ENCODE measurements around the gene CLPSL2. TPM values are rescaled to one million over a fixed set of nuclear protein-coding genes. Genes with fewer than 3 reads are reported as not detected.

CLPSL2 gene
- total RNA-seq, 4 donors from 2014 or later = not detected

- no peaks in the 10 kb centered on the region for H3K27me3 ChIP-seq
- H3K4me1 ChIP-seq = peaks cover 79 to 93% (median 91%) of the 10 kb centered on the region in 4 donors
- in situ Hi-C loops (cut with MboI; ENCODE audit: low pct_ligation_motif_present in 1 of 4, low pct_unique_long_range_greater_than_20kb in 1 of 4, low sequenced_read_pairs in 3 of 4) = loop anchor here in 1 of 4 donors (25.0 kb wide), 1 partner anchor 392 kb away; the partner anchor contains the start of gene PPARD
- H3K36me3 ChIP-seq = no peaks in the 10 kb centered on the region
- intact Hi-C loops (cut with DNase I; ENCODE audit: low total_unique reads) = no loop called here
- DNase-seq = peak; percentile 65
- TF ChIP-seq CTCF (IDR thresholded peaks at IDR 0.05) = peak in 2 of 5 experiments; percentile 21 to 38
- TF ChIP-seq POLR2AphosphoS5 (IDR thresholded peaks at IDR 0.05) = peak; percentile 42 to 67 (median 54)
- TF ChIP-seq POLR2A (IDR thresholded peaks at IDR 0.05) = no peak
- TF ChIP-seq EP300 (IDR thresholded peaks at IDR 0.05; ENCODE audit: low read depth) = peak; percentile 64
- H3K9me3 ChIP-seq = no peaks in the 10 kb centered on the region
- H3K27ac ChIP-seq = peak overlapping the region; percentile 99 to 100 (median 100)
- peak overlapping the region in 2 of 4 donors; percentile 49 to 50 for H3K4me3 ChIP-seq
- 50% methylated on average over 12 of the region's 12 CpGs; no CpG with 5 or more reads in 1 of the 2 donors for WGBS, 2 donors (ENCODE audit: low coverage in 1 of 2)
These were observed 47.4 kb upstream of the CLPSL2 start for GRCh38 chr6:35728683-35729678.

DNA sequence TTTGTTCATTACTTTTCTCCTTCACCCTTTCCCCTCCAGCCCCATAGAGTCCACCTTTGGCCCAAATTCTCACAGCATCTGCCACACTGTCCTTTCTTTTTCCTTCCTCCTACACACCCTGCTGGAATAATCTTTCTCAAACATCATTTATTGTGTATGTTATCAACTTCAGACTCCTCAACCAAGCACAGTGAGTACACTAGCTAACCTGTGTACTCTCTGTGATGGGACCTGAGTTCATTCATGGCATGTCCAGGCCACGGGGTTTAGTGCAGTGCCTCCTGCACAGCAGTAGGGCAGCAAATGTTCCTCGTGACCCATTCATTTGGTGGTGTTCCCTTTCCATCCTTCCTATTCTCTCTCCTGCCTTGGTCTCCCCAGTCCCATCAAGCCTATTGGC lies 46.7 kb upstream of the CLPSL2 start:
- in situ Hi-C loops (cut with MboI; ENCODE audit: low pct_ligation_motif_present in 1 of 4, low pct_unique_long_range_greater_than_20kb in 1 of 4, low sequenced_read_pairs in 3 of 4) (loop anchor here in 3 of 4 donors (5.0 to 25.0 kb wide), 4 partner anchors 37 to 392 kb away; partner anchors contain the start of gene PPARD (in 1 of the 3)), intact Hi-C loops (cut with DNase I; ENCODE audit: low total_unique reads) (no loop called here)
- WGBS, 2 donors (ENCODE audit: low coverage in 1 of 2) = 27 to 48% methylated on average over 2 of the region's 2 CpGs
- Histone ChIP-seq H3K27ac (peak overlapping the region; percentile 99 to 100 (median 100)), H3K4me1 (peaks cover 75 to 91% (median 86%) of the 10 kb centered on the region in 4 donors), H3K4me3 (no peak overlapping the region), H3K27me3 (no peaks in the 10 kb centered on the region), H3K36me3 (no peaks in the 10 kb centered on the region), H3K9me3 (no peaks in the 10 kb centered on the region)
- DNase-seq = peak; percentile 69
- TF ChIP-seq POLR2A (IDR thresholded peaks at IDR 0.05) = peak; percentile 76
- peak; percentile 97 for TF ChIP-seq EP300 (IDR thresholded peaks at IDR 0.05; ENCODE audit: low read depth)
- peak; percentile 30 to 90 (median 87) for TF ChIP-seq POLR2AphosphoS5 (IDR thresholded peaks at IDR 0.05)
- TF ChIP-seq CTCF (IDR thresholded peaks at IDR 0.05) = peak in 2 of 5 experiments; percentile 32 to 40

DNA sequence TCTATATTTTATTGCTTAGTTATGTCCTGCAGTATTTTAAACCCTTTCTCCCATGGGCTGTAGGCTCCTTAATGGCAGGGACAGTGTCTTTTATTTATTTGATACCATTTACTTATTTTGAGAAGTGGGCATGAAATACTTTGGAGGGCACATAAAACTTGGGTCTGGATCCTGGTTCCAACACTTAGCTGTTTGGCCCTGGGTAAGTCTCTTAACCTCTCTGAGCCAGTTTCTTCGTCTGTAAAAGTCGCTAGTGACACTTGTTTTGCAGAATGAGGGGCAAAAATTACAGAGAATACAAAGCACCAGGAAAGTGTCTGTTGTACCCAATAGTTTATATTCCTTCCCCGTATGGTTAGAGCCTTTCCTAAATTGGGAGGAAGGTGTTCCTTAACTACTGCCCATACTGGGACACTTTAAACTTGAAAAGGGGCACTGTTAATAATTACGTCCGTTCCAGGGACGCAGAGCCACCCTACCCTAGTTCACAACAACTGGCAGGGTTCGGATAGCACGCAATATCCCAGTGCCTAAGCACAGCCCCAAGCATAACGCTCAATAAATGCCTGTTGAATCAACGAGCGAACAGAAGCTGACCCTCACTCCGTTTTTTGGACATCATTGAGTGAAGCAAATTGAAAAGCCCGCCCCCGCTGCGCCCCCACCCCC lies 45.5 kb upstream of the CLPSL2 start:
- peaks cover 66 to 91% (median 82%) of the 10 kb centered on the region in 4 donors for H3K4me1 ChIP-seq
- in situ Hi-C loops (cut with MboI; ENCODE audit: low pct_ligation_motif_present in 1 of 4, low pct_unique_long_range_greater_than_20kb in 1 of 4, low sequenced_read_pairs in 3 of 4) = loop anchor here in 3 of 4 donors (5.0 to 25.0 kb wide), 4 partner anchors 39 to 394 kb away; partner anchors contain the start of gene PPARD (in 1 of the 3)
- WGBS, 2 donors (ENCODE audit: low coverage in 1 of 2) = 11% methylated on average over 12 of the region's 15 CpGs; no CpG with 5 or more reads in 1 of the 2 donors
- no peaks in the 10 kb centered on the region for H3K36me3 ChIP-seq
- DNase-seq = no peak
- peak overlapping the region in 2 of 4 donors; percentile 57 to 63 for H3K4me3 ChIP-seq
- no peaks in the 10 kb centered on the region for H3K27me3 ChIP-seq
- peak overlapping the region; percentile 99 to 100 (median 100) for H3K27ac ChIP-seq
- H3K9me3 ChIP-seq = no peaks in the 10 kb centered on the region
- TF ChIP-seq CTCF (IDR thresholded peaks at IDR 0.05) (no peak), POLR2A (IDR thresholded peaks at IDR 0.05) (no peak), EP300 (IDR thresholded peaks at IDR 0.05; ENCODE audit: low read depth) (no peak), POLR2AphosphoS5 (IDR thresholded peaks at IDR 0.05) (no peak)
- intact Hi-C loops (cut with DNase I; ENCODE audit: low total_unique reads) = no loop called here

Data from transverse colon (tissue), 4 donors.